NCI-H146 (cell line): ENCODE measurements around the gene CCR2.
"Not testable (repeated sequence)": the region's sequence is repeated elsewhere in the genome, so short reads cannot be mapped to it uniquely, and the experiment has no call there.

Experiments
- DNase-seq: peaks from one replicate; lab custom pipeline; 2025; lab: John Stamatoyannopoulos, UW

Gene CCR2

GRCh38 chr3:46380471-46381221 is 26.7 kb downstream of the CCR2 start:
- DNase-seq = no peak

GRCh38 chr3:46381625-46382024 is 27.7 kb downstream of the CCR2 start:
- no peak for DNase-seq

- no peak for DNase-seq
These were observed 29.5 kb downstream of the CCR2 start for GRCh38 chr3:46383211-46383950.

- DNase-seq = peak; percentile 72
These were observed 30.0 kb downstream of the CCR2 start for GRCh38 chr3:46383951-46384330.

GRCh38 chr3:46386205-46386604 is 32.3 kb downstream of the CCR2 start:
- DNase-seq = peak; percentile 66

GRCh38 chr3:46388847-46389246 is 34.9 kb downstream of the CCR2 start:
- DNase-seq = not testable (repeated sequence)

GRCh38 chr3:46389306-46389705 is 35.4 kb downstream of the CCR2 start:
- DNase-seq = no peak

GRCh38 chr3:46391526-46391925 is 37.6 kb downstream of the CCR2 start:
- DNase-seq = not testable (repeated sequence)

GRCh38 chr3:46393011-46393410 is 39.1 kb downstream of the CCR2 start:
- no peak for DNase-seq

- peak; percentile 78 for DNase-seq
These were observed 39.9 kb downstream of the CCR2 start for GRCh38 chr3:46393554-46394434.

GRCh38 chr3:46395210-46395661 is 41.3 kb downstream of the CCR2 start:
- DNase-seq = no peak

- no peak for DNase-seq
These were observed 42.0 kb downstream of the CCR2 start for GRCh38 chr3:46395766-46396530.

GRCh38 chr3:46397111-46397510 is 43.2 kb downstream of the CCR2 start:
- no peak for DNase-seq

- no peak for DNase-seq
These were observed 44.5 kb downstream of the CCR2 start for GRCh38 chr3:46398186-46398955.

- DNase-seq = no peak
These were observed 45.2 kb downstream of the CCR2 start for GRCh38 chr3:46399098-46399497.

GRCh38 chr3:46399557-46399956 is 45.6 kb downstream of the CCR2 start:
- no peak for DNase-seq

GRCh38 chr3:46400000-46400734 is 46.3 kb downstream of the CCR2 start:
- no peak for DNase-seq

GRCh38 chr3:46400846-46401245 is 46.9 kb downstream of the CCR2 start:
- DNase-seq = no peak

GRCh38 chr3:46401579-46401978 is 47.7 kb downstream of the CCR2 start:
- DNase-seq = no peak

- DNase-seq = not testable (repeated sequence)
These were observed 49.0 kb downstream of the CCR2 start for GRCh38 chr3:46402902-46403301.
